SU-DHL-6 (cell line): ENCODE measurements around the gene RPL32.

Experiments
- H2AFZ ChIP-seq: fragments of 200-600 bp; sonication (generic); 2 replicates; pipeline ENCODE4 v1.6.1; 2014; ENCODE audit warnings: low read depth, mild to moderate bottlenecking, moderate library complexity, mixed read lengths, antibody characterized with exemption, low read length; ENCODE audit not compliant: severe bottlenecking
- H3F3A ChIP-seq: fragments of 200-600 bp; shearing (Covaris generic); 2 replicates; pipeline ENCODE4 v1.6.0; 2016; ENCODE audit warnings: antibody characterized with exemption, mild to moderate bottlenecking; ENCODE audit not compliant: insufficient read depth
- H3K27ac ChIP-seq: fragments of 200-600 bp; sonication (generic); 2 replicates; pipeline ENCODE4 v1.5.1; 2016; ENCODE audit warnings: low read depth, mild to moderate bottlenecking, low read length, moderate library complexity, mixed read lengths
- H3K27me3 ChIP-seq: fragments of 200-600 bp; sonication (generic), shearing (Covaris generic); 2 replicates; pipeline ENCODE4 v1.6.0; 2014; ENCODE audit warnings: mild to moderate bottlenecking, low read length
- H3K36me3 ChIP-seq: fragments of 200-600 bp; sonication (generic); 2 replicates; pipeline ENCODE4 v1.6.1; 2014; ENCODE audit warnings: mild to moderate bottlenecking, low read length, mixed read lengths
- H3K4me2 ChIP-seq: fragments of 300-600, 200-600 bp; shearing (Covaris generic), sonication (generic); 2 replicates; pipeline ENCODE4 v1.6.0; 2014; ENCODE audit warnings: low read length, low read depth, mild to moderate bottlenecking; ENCODE audit not compliant: poor library complexity, severe bottlenecking
- H3K4me3 ChIP-seq: fragments of 200-600 bp; sonication (generic); 2 replicates; pipeline ENCODE4 v1.5.1; 2014; ENCODE audit warnings: antibody characterized with exemption, low read length, mild to moderate bottlenecking, mixed read lengths; ENCODE audit not compliant: insufficient read depth, poor library complexity, severe bottlenecking
- H3K79me2 ChIP-seq: fragments of 200-600 bp; sonication (generic); 2 replicates; pipeline ENCODE4 v1.6.1; 2014; ENCODE audit warnings: mild to moderate bottlenecking, low read length, moderate library complexity; ENCODE audit not compliant: insufficient read depth
- H3K9ac ChIP-seq: fragments of 200-600 bp; sonication (generic); 2 replicates; pipeline ENCODE4 v1.7.0; 2014; ENCODE audit warnings: mild to moderate bottlenecking, low read length
- H3K9me2 ChIP-seq: fragments of 200-600 bp; sonication (generic); replicated peaks from 2 replicates; pipeline ENCODE4 v1.6.1; 2014; ENCODE audit warnings: low read length; ENCODE audit not compliant: insufficient read depth
- H3K9me3 ChIP-seq: fragments of 200-600 bp; sonication (generic); 2 replicates; pipeline ENCODE4 v1.6.1; 2014; ENCODE audit warnings: low read length, mixed read lengths; ENCODE audit not compliant: insufficient read depth
- H4K20me1 ChIP-seq: fragments of 200-600 bp; sonication (generic); 2 replicates; pipeline ENCODE4 v1.6.1; 2014; ENCODE audit warnings: low read depth, mild to moderate bottlenecking, antibody characterized with exemption, low read length, moderate library complexity, mixed read lengths
- CTCF ChIP-seq: fragments of 200-600 bp; sonication (generic); IDR thresholded peaks from one replicate; pipeline ENCODE4 v1.5.1; 2017; ENCODE audit warnings: antibody characterized with exemption, mild to moderate bottlenecking, low read length, moderate library complexity; ENCODE audit not compliant: insufficient read depth, poor library complexity, severe bottlenecking
- EZH2phosphoT487 ChIP-seq: fragments of 200-600 bp; sonication (generic), shearing (Covaris generic); conservative IDR thresholded peaks from 2 replicates; pipeline ENCODE4 v1.6.1; 2018; ENCODE audit warnings: mild to moderate bottlenecking, antibody characterized with exemption, low read length, moderate library complexity, mixed read lengths

RPL32 gene

GRCh38 chr3:12817343-12817710 lies 24.0 kb downstream of the RPL32 start:
- Histone ChIP-seq H3K79me2 (no peaks in the 10 kb centered on the region), H3K9me2 (no peaks in the 10 kb centered on the region), H3K9me3 (no peaks in the 10 kb centered on the region), H3K27me3 (no peaks in the 10 kb centered on the region), H3K36me3 (no peaks in the 10 kb centered on the region), H4K20me1 (no peaks in the 10 kb centered on the region), H3K4me2 (no peak overlapping the region), H3K27ac (no peak overlapping the region), H3F3A (no peaks in the 10 kb centered on the region), H2AFZ (no peak overlapping the region), H3K4me3 (no peak overlapping the region), H3K9ac (no peak overlapping the region)
- no peak for TF ChIP-seq EZH2phosphoT487
- no peak for TF ChIP-seq CTCF

GRCh38 chr3:12816521-12817342 lies 24.6 kb downstream of the RPL32 start:
- H3K27me3 ChIP-seq: no peaks in the 10 kb centered on the region
- no peaks in the 10 kb centered on the region for H4K20me1 ChIP-seq
- H2AFZ ChIP-seq: no peak overlapping the region
- TF ChIP-seq EZH2phosphoT487: no peak
- no peak for TF ChIP-seq CTCF
- H3K9me2 ChIP-seq: no peaks in the 10 kb centered on the region
- H3K9me3 ChIP-seq: no peaks in the 10 kb centered on the region
- no peak overlapping the region for H3K4me3 ChIP-seq
- no peak overlapping the region for H3K9ac ChIP-seq
- no peaks in the 10 kb centered on the region for H3F3A ChIP-seq
- no peaks in the 10 kb centered on the region for H3K36me3 ChIP-seq
- H3K27ac ChIP-seq: no peak overlapping the region
- H3K4me2 ChIP-seq: no peak overlapping the region
- no peaks in the 10 kb centered on the region for H3K79me2 ChIP-seq

- Histone ChIP-seq H3K4me3 (no peak overlapping the region), H3K9me2 (no peaks in the 10 kb centered on the region), H3K27ac (no peak overlapping the region), H2AFZ (no peak overlapping the region), H3K27me3 (no peaks in the 10 kb centered on the region), H4K20me1 (no peaks in the 10 kb centered on the region), H3K9me3 (no peaks in the 10 kb centered on the region), H3F3A (no peaks in the 10 kb centered on the region), H3K9ac (no peak overlapping the region), H3K4me2 (no peak overlapping the region), H3K79me2 (no peaks in the 10 kb centered on the region), H3K36me3 (no peaks in the 10 kb centered on the region)
- TF ChIP-seq CTCF (no peak), EZH2phosphoT487 (no peak)
Measured at GRCh38 chr3:12815719-12816118, 25.6 kb downstream of the RPL32 start.
